Ishikawa (cell line): Measurements from ENCODE around the gene C4orf54.

Experiments
- CREB1 ChIP-seq: IDR thresholded peaks from 2 replicates; pipeline ENCODE4 v1.6.1; 2012; ENCODE audit warnings: low read depth
- RAD21 ChIP-seq: IDR thresholded peaks from 2 replicates; pipeline ENCODE4 v1.6.1; 2012; ENCODE audit warnings: low read depth
- TAF1 ChIP-seq: IDR thresholded peaks from 2 replicates; pipeline ENCODE4 v1.6.1; 2012; ENCODE audit warnings: low read depth, mild to moderate bottlenecking
- TEAD4 ChIP-seq: IDR thresholded peaks from 2 replicates; pipeline ENCODE4 v1.6.1; 2012
- TF ChIP-seq, protein P1 (sequence below): IDR thresholded peaks from 2 replicates; pipeline ENCODE4 v1.6.1; 2012; ENCODE audit warnings: low read depth, mild to moderate bottlenecking

GRCh38 chr4:99629962-99630554 lies 27.6 kb downstream of the C4orf54 start:
- TF ChIP-seq TEAD4 (no peak), TAF1 (no peak), CREB1 (no peak), RAD21 (no peak)
- TF ChIP-seq, protein P1, sequence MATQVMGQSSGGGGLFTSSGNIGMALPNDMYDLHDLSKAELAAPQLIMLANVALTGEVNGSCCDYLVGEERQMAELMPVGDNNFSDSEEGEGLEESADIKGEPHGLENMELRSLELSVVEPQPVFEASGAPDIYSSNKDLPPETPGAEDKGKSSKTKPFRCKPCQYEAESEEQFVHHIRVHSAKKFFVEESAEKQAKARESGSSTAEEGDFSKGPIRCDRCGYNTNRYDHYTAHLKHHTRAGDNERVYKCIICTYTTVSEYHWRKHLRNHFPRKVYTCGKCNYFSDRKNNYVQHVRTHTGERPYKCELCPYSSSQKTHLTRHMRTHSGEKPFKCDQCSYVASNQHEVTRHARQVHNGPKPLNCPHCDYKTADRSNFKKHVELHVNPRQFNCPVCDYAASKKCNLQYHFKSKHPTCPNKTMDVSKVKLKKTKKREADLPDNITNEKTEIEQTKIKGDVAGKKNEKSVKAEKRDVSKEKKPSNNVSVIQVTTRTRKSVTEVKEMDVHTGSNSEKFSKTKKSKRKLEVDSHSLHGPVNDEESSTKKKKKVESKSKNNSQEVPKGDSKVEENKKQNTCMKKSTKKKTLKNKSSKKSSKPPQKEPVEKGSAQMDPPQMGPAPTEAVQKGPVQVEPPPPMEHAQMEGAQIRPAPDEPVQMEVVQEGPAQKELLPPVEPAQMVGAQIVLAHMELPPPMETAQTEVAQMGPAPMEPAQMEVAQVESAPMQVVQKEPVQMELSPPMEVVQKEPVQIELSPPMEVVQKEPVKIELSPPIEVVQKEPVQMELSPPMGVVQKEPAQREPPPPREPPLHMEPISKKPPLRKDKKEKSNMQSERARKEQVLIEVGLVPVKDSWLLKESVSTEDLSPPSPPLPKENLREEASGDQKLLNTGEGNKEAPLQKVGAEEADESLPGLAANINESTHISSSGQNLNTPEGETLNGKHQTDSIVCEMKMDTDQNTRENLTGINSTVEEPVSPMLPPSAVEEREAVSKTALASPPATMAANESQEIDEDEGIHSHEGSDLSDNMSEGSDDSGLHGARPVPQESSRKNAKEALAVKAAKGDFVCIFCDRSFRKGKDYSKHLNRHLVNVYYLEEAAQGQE = no peak
